Eye (tissue), 1 donor: ENCODE data around the gene NOD1.
"Not testable (repeated sequence)": the region's sequence is repeated elsewhere in the genome, so short reads cannot be mapped to it uniquely, and the experiment has no call there.

Source experiments
- DNase-seq: peaks from one replicate; pipeline ENCODE4 v3.0.0-alpha.2; 2015

Gene NOD1, protein sequence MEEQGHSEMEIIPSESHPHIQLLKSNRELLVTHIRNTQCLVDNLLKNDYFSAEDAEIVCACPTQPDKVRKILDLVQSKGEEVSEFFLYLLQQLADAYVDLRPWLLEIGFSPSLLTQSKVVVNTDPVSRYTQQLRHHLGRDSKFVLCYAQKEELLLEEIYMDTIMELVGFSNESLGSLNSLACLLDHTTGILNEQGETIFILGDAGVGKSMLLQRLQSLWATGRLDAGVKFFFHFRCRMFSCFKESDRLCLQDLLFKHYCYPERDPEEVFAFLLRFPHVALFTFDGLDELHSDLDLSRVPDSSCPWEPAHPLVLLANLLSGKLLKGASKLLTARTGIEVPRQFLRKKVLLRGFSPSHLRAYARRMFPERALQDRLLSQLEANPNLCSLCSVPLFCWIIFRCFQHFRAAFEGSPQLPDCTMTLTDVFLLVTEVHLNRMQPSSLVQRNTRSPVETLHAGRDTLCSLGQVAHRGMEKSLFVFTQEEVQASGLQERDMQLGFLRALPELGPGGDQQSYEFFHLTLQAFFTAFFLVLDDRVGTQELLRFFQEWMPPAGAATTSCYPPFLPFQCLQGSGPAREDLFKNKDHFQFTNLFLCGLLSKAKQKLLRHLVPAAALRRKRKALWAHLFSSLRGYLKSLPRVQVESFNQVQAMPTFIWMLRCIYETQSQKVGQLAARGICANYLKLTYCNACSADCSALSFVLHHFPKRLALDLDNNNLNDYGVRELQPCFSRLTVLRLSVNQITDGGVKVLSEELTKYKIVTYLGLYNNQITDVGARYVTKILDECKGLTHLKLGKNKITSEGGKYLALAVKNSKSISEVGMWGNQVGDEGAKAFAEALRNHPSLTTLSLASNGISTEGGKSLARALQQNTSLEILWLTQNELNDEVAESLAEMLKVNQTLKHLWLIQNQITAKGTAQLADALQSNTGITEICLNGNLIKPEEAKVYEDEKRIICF

DNA sequence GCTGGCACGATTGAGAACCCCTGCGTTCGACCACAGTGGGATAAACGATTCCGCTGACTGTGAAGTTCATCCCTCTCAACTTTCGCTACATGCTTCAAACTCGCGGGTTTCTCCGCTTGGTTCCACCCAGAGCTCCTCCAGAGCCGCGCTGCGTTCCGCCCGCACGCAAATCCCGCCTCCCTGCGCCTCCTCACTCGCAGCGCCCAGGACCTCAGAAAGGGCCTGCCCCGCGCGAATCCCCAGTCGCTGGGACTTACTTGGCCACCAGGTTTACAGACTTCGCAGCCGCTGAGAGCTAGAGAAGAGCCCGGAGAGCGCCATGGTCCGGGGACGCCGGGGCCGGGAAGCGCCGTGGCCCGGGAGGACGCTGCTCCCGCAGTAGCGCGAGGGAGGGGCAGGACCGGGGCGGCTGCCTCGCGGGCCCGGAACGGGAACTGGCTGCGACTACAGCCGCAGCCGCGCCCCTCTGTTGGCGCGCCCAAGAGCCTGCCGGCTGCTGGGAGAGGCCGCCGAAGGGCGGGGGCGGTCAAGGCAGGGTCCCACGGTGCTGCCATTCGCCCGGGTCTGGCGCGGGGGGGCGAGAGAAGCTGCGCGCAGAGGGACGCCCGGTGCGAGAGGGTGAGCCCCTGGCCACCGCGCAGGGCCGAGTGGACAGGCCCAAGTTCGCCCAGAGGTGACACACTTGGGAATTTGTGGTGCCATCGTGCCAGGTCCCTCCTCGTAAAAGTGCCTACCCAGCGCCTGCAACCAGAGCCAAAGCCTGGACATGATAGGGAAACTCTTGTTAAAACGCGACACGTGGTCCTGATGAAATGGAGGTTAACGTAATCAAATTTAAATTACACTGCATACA, at the start of gene NOD1:
Gene NOD1 (minus strand): TSS at position 436 of the 853 bp plus-strand sequence. CDS start 21,863 bp downstream, outside the sequence.
- DNase-seq: peak; percentile 88

DNA sequence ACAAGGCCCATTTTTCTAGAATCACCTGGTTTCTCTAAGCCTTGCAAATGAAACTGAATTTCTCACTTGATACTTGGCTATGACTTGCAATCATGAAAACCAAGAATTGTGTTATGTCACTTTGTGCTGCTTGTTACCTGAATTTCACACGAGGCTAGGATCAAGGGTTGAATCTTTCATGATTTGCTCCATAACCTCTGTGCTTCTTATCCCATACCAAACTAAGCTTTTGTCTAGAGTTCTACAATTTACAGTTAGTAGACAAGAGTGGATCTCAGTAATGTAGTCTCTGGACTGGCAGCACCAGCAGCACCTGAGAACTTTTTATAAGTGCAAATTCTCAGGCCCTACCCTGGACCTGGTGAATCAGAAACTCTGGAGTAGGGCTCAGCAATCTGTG, 48.7 kb upstream of the NOD1 start:
- DNase-seq: not testable (repeated sequence)

DNA sequence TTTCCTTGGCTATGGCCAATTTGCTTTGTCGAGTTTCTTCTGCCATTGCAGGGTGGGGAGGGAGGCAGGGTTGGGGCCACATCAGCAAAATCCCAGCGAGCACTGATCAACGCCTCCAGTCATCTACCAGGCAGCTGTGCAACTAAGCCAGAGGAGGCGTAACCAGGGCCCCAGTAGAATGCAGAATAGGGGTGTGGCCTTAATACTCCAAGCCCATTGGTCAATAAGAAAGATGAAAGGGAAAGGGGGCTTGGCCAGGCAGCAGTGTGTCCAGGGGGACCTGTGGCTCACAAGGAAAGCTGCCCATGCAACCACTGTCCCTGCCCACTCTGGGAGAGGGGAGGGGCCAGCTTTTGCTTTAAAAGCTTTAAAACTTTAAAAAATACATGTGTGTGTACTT, 47.6 kb upstream of the NOD1 start:
- DNase-seq: no peak

DNA sequence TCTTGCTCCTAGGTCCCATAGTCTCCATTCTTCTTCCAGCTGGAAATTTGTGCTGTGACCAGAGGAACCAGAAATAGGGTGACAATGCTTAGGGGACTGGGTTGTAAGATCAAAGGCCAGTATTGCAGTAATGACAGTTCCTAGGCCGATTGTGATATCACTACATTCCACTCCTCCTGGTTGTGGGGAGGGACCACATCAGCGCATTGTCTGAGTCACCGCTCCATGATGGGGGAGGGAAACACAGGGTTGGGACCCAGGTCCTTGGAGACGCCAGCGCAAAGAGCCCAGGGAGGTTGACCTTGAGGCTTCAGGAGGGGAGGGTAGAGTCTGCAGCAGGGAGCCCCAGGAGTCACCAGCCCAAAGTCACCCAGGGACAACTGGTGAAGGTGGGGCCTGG, 46.8 kb upstream of the NOD1 start:
- DNase-seq: no peak

DNA sequence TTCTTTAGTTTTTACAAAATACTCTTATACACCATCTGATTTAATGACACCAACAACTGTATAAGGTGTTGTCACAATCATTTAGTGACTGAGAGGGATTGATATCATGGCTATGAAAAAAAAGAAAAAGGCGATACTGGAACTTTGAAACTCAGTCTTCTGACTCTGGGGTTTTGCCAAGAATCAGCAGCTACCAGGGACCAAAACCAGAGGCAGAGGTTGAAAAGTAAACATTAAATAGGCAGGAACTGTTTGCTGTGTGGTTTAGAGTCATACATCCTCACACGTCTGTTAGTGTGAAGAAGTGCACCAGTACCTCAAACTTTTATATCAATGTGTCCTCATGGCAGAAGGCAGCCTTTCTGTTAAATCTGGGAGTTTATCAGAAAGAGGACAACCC, 46.0 kb upstream of the NOD1 start:
- DNase-seq: no peak

DNA sequence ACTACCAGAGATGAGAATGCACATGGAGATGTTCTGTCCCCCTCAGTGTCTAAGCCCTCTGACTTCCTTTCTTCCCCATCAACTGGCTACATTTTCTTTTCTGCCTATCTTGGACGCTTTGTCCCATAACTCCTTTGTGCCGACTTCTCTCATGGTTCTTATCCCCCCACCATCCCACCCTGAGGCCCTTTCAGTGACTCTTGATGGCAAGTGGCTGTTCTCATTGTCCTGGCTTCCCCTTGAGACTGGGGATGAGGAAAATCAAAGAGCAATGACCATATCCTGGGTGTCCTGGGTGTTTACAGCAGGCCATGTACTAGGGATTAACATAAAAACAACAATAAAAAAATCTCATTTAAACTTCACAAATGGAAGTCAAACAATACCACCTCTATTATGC, 44.9 kb upstream of the NOD1 start:
- no peak for DNase-seq

DNA sequence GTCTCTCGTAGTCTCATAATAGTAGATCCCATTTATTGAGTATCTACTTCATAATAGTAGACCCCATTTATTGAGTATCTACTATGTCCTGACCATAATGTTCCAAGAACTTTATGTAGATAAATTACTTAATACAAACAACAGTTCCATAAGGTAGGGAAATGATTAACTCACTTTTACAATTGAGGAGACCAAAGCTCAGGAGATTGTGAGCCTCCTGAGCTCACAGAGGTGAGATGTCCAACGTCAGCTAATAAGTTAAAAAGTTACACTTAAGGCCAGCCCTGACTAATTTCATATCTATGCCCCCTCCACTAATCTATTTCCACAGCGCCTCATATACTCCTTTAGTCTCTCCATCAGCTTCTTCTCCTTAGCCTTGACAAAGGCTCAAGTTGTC, 43.6 kb upstream of the NOD1 start:
- DNase-seq: no peak

DNA sequence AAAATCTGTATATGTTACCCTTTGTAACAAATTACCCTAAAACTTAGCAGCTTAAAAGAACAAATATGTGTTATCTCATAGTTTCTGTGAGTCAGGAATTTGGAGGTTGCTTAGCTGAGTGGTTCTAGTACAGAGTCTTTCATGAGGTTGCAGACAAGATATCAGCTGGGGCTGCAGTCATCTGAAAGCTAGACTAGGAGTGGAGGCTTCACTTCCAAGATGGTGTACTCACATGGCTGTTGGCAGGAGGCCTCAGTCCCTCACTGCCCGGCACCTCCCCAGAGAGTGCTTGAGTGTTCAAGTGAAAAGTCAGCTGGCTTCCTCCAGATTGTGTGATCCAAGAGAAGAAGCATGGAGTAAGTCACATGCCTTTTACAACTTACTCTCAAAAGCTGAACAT, 42.9 kb upstream of the NOD1 start:
- peak; percentile 38 for DNase-seq

DNA sequence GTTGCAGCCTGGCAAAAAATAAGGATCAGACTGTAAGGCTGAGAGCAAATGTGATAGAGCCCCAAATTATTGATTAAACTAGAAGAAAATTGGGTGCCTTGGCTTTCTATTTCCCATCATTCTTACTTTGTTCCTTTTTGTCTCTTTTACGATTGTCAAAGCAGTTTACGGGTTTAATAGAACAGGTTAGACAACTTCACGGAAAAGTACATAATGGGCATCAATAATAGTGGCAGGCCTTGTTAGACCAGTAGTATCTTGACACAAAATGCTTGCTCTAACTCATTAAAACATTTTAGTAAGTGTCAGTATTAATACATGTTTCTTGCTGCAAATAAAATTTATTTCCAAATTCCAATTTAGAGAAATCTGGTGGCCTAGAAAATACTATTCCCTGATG, 40.5 kb upstream of the NOD1 start:
- no peak for DNase-seq

DNA sequence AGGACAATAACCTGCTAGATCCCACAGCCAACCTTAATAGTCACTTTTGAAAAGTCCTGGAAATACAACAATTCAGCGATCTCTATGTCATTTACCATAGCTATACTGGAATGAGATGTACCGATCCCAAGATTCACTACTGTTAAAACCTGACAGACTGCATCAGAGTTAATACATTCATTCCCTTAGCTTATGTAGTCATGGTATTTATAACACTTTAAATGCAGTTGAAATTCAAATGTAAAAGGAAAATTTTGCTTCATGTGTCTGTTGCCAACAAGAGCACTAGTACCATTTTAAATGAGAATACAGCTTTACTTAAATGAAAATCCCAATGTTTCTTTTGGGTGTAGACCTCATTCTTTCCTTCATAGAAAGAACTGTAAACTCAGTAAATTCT, 37.2 kb upstream of the NOD1 start:
- DNase-seq: no peak

DNA sequence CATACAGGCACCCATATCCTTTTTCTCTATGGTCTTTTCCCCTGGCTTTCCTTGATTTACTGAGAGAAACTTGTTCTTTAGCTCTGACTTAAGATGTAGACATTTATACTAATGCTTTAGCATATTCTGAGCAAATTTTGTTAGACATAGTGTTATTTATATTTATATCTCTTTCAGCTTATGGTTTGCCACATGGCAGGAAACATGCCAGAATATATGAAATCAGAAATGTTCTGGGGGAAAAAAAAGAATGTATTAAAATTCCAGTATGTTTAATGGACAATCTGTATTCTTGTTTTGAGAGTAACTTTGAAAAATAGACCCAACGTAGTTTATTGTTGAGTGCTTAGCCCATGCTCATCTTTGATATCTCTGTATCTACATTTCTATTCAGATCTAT, 36.2 kb upstream of the NOD1 start:
- no peak for DNase-seq

DNA sequence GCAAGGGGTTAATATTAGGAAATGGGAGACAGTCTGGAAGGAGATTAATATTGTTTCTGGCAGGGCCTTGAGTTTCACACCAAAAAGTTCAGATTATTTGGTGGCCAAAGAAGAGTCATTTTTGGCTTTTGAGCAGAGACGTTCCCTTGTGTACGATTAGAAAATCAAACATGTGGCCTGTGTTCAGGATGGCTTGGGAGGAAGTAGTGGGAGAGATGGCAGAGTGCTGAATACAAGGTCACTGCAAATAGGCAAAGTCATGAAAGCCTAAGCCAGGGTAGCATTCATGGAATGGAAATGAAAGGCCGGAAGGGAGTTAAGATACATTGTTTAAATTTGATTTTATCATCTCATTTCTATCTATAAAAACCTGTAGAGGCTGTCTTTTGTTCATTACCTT, 35.6 kb upstream of the NOD1 start:
- DNase-seq: no peak

DNA sequence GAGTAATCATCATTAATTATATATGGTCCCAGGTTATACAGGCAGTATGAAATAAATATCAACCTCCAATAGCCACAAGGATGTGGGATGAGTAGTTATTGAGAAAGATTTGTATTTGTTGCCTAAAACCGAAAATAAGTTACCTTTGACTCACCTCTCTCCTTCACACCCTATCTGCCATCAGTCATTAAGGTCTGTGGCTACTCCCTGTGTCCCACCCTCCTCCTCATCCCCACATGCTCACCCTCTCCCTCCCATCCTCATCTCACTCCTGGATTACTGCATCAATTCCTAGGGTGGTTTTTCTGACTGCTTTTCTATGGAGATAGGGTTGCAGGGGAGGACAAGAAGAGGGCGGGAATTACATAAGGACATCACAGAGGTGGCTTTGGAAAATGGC, 35.2 kb upstream of the NOD1 start:
- DNase-seq: no peak

DNA sequence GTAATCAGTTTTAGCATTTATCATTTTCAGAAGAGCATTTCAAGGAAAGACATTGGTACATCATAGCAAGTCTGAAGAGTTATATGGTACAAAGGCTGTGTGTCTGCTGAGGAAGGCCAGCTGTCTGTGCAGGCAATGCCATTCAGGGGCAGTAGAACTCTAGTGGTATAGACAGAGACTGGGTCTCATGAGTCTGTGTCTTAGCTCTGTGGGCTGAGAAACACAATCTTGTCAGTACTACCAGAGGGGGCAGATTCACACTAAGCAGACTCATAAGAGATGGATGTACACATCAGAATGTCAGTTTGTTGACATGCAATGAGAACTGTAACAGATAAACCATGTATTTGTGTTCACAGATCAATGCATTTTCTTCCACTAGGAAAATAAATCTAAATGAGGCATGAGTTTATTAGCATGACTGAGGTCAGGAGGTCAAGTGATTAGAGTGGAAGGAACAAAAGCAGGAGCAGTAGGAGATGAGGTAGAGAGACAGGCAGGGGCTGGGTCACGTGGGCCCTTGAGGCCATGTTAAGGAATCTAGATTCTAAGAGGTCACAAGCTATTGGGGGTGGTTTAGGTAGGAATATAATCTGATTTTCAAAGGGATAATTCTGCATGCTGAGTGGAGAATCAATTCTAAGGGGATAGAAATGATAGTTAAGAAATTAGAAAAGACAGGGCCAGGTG, 33.5 kb upstream of the NOD1 start:
- DNase-seq: peak; percentile 40

DNA sequence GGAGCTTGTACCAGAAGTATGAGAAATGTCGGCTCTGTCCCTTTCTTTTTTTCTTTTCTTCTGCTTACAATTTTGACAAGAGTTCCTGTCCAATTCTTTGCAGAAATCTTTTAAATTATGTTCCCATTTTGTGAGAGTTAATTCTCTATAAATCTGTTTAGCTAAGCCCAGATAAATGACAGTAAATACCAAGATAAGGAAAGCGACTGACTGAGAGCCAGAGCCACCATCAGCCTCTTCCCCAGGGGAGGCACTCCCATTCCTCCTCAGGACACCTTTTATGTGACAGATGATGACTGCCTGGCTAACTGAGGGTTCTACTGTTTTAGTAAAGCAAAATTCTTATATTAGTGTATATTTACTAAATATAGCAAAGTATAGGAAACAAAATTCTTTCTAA, 32.9 kb upstream of the NOD1 start:
- DNase-seq: no peak

DNA sequence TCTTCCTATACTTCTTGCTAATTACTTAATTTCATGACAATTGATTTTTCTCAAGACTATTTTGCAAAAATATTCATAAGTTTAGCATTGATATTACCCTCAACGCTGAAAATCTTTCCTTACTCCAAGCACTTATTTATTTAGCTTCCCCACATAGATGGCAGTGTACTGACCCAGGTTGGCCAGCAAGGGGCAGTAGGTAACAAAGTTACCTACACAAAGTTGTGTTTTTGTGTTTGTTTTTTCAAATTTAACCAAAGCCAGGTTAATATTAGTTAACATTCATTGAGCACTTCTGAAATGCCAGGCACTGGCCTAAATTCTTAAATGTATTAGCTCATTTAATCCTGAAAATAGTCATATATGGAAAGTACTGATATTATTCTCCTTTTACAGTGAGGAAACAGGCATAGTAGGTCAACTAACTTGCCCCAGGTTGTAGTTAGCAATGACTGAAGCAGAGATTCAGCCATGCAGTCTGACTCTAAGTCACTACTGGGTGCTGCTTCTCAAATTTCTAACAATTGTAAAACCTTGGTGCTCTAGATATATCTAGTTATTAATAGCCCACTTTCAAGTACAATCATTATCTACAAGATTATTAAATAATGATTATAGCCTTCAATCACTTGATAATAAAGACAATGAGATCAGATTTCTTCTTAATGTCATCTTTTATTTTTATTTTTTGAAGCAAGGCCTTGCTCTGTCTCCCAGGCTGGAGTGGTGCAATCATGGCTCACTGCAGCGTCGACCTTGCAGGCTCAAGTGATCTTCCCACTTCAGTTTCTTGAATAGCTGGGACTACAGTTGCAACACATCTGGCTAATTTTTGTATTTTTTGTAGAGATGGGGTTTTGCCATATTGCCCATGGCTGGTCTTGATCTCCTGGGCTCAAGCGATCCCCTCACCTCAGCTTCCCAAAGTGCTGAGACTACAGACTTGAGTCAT, 31.8 kb upstream of the NOD1 start:
- DNase-seq: peak; percentile 35

DNA sequence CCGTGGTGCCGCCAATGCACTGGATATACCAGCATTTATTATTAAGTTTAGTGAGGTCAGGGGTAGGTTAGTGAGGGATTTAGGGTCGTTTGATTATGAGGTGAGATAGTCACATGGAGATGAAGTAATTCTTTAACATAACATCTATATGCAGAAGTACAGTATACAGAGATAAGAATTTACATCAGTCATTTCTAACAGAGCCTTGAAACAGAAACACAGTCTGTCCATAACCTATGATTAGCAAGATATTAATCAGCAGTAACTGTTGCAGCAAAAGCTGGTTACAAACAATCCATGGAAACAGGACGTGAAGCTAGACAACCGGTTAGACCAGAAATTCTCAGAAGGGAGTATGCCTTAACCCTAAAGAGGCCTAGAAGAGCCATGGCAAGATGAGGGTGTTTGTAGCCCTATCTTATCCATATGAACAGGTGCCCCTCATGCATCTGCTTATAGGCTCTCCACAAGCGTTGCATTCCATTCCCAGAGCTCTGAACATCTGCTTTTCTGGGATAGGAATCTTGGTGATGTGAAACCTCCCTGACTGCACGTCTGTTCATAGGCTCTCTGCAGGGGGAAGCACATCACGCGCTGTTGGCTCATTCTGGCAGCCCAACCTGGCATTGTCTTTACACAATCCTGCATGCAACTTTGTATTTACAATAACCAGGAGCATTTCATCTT, 30.7 kb upstream of the NOD1 start:
- DNase-seq: not testable (repeated sequence)

DNA sequence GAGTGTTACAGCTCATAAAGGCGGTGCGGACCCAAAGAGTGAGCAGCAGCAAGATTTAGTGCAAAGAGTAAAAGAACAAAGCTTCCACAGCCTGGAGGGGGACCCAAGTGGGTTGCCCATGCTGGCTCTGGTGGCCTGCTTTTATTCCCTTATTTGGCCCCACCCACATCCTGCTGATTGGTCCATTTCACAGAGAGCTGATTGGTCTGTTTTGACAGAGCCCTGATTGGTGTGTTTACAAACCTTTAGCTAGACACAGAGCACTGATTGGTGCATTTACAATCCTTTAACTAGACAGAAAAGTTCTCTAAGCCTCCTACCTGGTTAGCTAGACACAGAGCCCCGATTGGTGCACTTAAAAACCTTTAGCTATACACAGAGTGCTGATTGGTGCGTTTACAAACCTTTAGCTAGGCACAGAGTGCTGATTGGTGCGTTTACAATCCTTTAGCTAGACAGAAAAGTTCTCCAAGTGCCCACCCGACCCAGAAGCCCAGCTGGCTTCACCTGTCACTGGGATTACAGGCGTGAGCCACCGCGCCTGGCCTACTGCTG, 28.8 kb upstream of the NOD1 start:
- not testable (repeated sequence) for DNase-seq

DNA sequence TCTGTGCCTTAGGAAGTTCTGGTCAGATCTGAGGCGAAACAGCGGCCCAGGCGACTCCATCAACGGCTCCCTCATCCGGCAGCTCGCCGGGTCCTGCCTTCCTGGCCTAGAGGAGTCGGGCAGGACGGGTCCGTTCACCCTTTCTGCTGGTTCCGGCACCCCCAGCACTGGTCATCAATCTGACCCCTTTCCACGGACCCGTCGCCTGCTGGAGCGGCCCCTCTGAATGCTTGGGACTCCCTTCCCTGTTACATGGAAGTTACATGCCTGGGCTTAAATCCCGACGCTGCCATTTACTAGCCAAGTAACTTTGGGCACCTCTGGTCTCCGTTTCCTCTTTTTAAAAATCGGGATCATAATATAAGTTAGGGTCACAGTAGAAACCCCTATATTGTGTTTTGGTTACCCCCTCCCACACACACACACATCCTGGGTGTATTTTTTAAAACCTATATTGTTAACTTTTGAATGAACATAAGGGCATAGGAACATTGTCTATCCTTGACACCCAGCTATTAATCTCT, 26.7 kb upstream of the NOD1 start:
- DNase-seq: no peak
